GM12892 (cell line): ENCODE results near the gene ITPRID1.

Experiments used
- POLR2A ChIP-seq: IDR thresholded peaks from 2 replicates; pipeline ENCODE4 v1.6.1; 2011; ENCODE audit warnings: low read depth, low read length, control low read depth
- TAF1 ChIP-seq: IDR thresholded peaks from 2 replicates; pipeline ENCODE4 v1.6.1; 2011; ENCODE audit warnings: low read depth, mild to moderate bottlenecking, control low read depth, low read length, borderline replicate concordance

DNA sequence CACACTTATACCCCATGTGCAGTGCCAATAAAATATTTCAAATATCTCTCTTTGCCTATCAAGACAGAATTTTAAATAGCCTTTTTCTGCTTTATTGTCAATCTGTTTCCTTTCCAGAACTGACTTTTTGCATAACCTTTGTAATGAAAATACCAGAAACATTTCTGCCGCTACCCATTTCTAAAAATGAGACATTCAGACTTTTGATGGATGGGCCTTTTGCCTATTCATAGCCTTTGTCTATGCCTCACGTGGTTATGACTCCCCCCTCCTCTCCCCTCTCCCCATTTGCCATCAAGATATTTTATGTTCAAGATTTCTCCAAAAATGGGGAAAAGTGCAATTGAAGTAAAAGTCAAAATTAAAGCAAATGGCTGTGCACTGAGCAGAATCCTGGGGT, 179.0 kb downstream of the ITPRID1 start:
- no peak for TF ChIP-seq POLR2A
- no peak for TF ChIP-seq TAF1
